GM23338 (cell line): ENCODE results near the gene RAX. TPM values are rescaled to one million over a fixed set of nuclear protein-coding genes. Genes with fewer than 3 reads are reported as not detected.
A peak's percentile ranks its signal among the peaks of the same experiment; 100 is the strongest.

Experiments
- ATAC-seq: fragments of 200-7000 bp; cut with Tn5 transposase; 3 replicates; pipeline ENCODE4 v1.9.1; 2020
- DNase-seq: peaks from one replicate; pipeline ENCODE4 v3.0.0-alpha.2; 2015; ENCODE audit warnings: low spot score
- H2AFZ ChIP-seq: fragments of 200-600 bp; sonication (generic); 2 replicates; pipeline ENCODE4 v1.8.0; 2016; ENCODE audit warnings: antibody characterized with exemption, mild to moderate bottlenecking, moderate library complexity
- H3F3A ChIP-seq: fragments of 200-600 bp; sonication (generic); replicated peaks from 2 replicates; pipeline ENCODE4 v1.8.0; 2017; ENCODE audit warnings: antibody characterized with exemption, mixed run types, low read depth
- H3K27ac ChIP-seq: fragments of 200-600 bp; sonication (generic); 2 replicates; pipeline ENCODE4 v1.6.1; 2016; ENCODE audit warnings: low read depth
- H3K27me3 ChIP-seq: fragments of 200-600 bp; sonication (generic); 2 replicates; pipeline ENCODE4 v1.8.0; 2016; ENCODE audit warnings: mild to moderate bottlenecking, mixed run types, moderate library complexity; ENCODE audit not compliant: insufficient read depth
- H3K36me3 ChIP-seq: fragments of 200-600 bp; sonication (generic); 2 replicates; pipeline ENCODE4 v1.8.0; 2016; ENCODE audit warnings: mild to moderate bottlenecking; ENCODE audit not compliant: insufficient read depth
- H3K4me1 ChIP-seq: fragments of 200-600 bp; sonication (generic); 2 replicates; pipeline ENCODE4 v1.8.0; 2016; ENCODE audit warnings: mild to moderate bottlenecking, moderate library complexity; ENCODE audit not compliant: insufficient read depth
- H3K4me2 ChIP-seq: fragments of 200-600 bp; sonication (generic); 2 replicates; pipeline ENCODE4 v1.7.1; 2017; ENCODE audit warnings: mixed run types
- H3K4me3 ChIP-seq: fragments of 200-600 bp; sonication (generic); 2 replicates; pipeline ENCODE4 v1.6.1; 2016; ENCODE audit warnings: mixed run types
- H3K79me2 ChIP-seq: fragments of 200-600 bp; sonication (generic); replicated peaks from 2 replicates; pipeline ENCODE4 v1.8.0; 2017; ENCODE audit warnings: mild to moderate bottlenecking; ENCODE audit not compliant: insufficient read depth
- H3K9me2 ChIP-seq: fragments of 200-600 bp; sonication (generic); 2 replicates; pipeline ENCODE4 v1.8.0; 2017; ENCODE audit not compliant: insufficient read depth
- H4K20me1 ChIP-seq: fragments of 200-600 bp; sonication (generic); replicated peaks from 2 replicates; pipeline ENCODE4 v1.8.0; 2017; ENCODE audit warnings: mild to moderate bottlenecking; ENCODE audit not compliant: insufficient read depth
- H3K27ac Mint-ChIP-seq: 2 replicates; pipeline ENCODE4 v1.8.0; 2020; ENCODE audit warnings: inconsistent platforms, mild to moderate bottlenecking, moderate library complexity, mixed read lengths
- H3K27me3 Mint-ChIP-seq: 3 replicates; pipeline ENCODE4 v1.8.0; 2022; ENCODE audit warnings: low read depth, mild to moderate bottlenecking, moderate library complexity, mixed read lengths, inconsistent platforms; ENCODE audit not compliant: insufficient read depth, poor library complexity
- H3K36me3 Mint-ChIP-seq: 3 replicates; pipeline ENCODE4 v1.8.0; 2021; ENCODE audit warnings: low read depth, mild to moderate bottlenecking, inconsistent platforms, moderate library complexity, mixed read lengths
- H3K4me1 Mint-ChIP-seq: 3 replicates; pipeline ENCODE4 v1.8.0; 2020; ENCODE audit warnings: mild to moderate bottlenecking, inconsistent platforms, mixed read lengths
- H3K4me3 Mint-ChIP-seq: 3 replicates; pipeline ENCODE4 v1.8.0; 2021; ENCODE audit warnings: moderate library complexity, mild to moderate bottlenecking, inconsistent platforms, mixed read lengths
- H3K9me3 Mint-ChIP-seq: 3 replicates; pipeline ENCODE4 v1.8.0; 2020; ENCODE audit warnings: moderate library complexity, mild to moderate bottlenecking, inconsistent platforms, mixed read lengths
- CREB1 ChIP-seq: fragments of 250-450 bp; sonication (Bioruptor Pico); IDR thresholded peaks from 2 replicates; pipeline ENCODE4 v1.5.0; 2020; ENCODE audit warnings: low read depth, mild to moderate bottlenecking, moderate library complexity
- EZH2phosphoT487 ChIP-seq: fragments of 200-600 bp; sonication (generic); IDR thresholded peaks from one replicate; pipeline ENCODE4 v1.8.1; 2018; ENCODE audit warnings: antibody characterized with exemption; ENCODE audit not compliant: unreplicated experiment
- JUNB ChIP-seq: IDR thresholded peaks from one replicate; pipeline ENCODE4 v1.6.1; 2016; ENCODE audit warnings: antibody characterized with exemption; ENCODE audit not compliant: unreplicated experiment
- NANOG ChIP-seq: IDR thresholded peaks from 2 replicates; pipeline ENCODE4 v1.6.1; 2016; ENCODE audit warnings: antibody characterized with exemption, borderline replicate concordance
- POLR2AphosphoS5 ChIP-seq: IDR thresholded peaks from 2 replicates; pipeline ENCODE4 v1.6.1; 2016; ENCODE audit warnings: antibody characterized with exemption, low read depth
- STAT1 ChIP-seq: IDR thresholded peaks from one replicate; pipeline ENCODE4 v1.6.1; 2016; ENCODE audit warnings: antibody characterized with exemption; ENCODE audit not compliant: unreplicated experiment
- ZNF114 ChIP-seq: fragments of 250-450 bp; sonication (Bioruptor Pico); IDR thresholded peaks from 2 replicates; pipeline ENCODE4 v1.5.0; 2020; ENCODE audit warnings: mild to moderate bottlenecking, moderate library complexity
- ZNF331 ChIP-seq: fragments of 250-450 bp; sonication (Bioruptor Pico); IDR thresholded peaks from 2 replicates; pipeline ENCODE4 v1.5.0; 2020; ENCODE audit warnings: low read depth, mild to moderate bottlenecking, moderate library complexity
- polyA plus RNA-seq: library from polyadenylated mRNA; unstranded; fragments of >200 nt; fragmentation: Nextera tagmentation; extraction: Ambion mirVana; gene quantifications from 2 replicates; pipeline ENCODE4 v1.2.1, GENCODE V29; 2016
- total RNA-seq: library from RNA; depleted of rRNA; stranded (reverse); fragments of >200 nt; shearing (Covaris generic); gene quantifications from 2 replicates; pipeline ENCODE4 v1.2.3, GENCODE V29; 2014
- TF ChIP-seq, protein P1 (sequence below): IDR thresholded peaks from one replicate; pipeline ENCODE4 v1.6.1; 2018; ENCODE audit warnings: antibody characterized with exemption; ENCODE audit not compliant: unreplicated experiment
- TF ChIP-seq, protein P2 (sequence below), 2 experiments: fragments of 200-600 bp in 1 of 2; sonication (generic) in 1 of 2; conservative IDR thresholded peaks; 2 replicates each; pipeline versions ENCODE4 v1.5.1 to v1.6.1; 2016 to 2017; ENCODE audit warnings: antibody characterized with exemption in 2 of 2, low read depth in 2 of 2, mild to moderate bottlenecking in 2 of 2, moderate library complexity in 1 of 2

RAX gene
- total and polyA plus RNA-seq, 2 experiments from 2014 or later, result 0.03 to 0.16 TPM

DNA sequence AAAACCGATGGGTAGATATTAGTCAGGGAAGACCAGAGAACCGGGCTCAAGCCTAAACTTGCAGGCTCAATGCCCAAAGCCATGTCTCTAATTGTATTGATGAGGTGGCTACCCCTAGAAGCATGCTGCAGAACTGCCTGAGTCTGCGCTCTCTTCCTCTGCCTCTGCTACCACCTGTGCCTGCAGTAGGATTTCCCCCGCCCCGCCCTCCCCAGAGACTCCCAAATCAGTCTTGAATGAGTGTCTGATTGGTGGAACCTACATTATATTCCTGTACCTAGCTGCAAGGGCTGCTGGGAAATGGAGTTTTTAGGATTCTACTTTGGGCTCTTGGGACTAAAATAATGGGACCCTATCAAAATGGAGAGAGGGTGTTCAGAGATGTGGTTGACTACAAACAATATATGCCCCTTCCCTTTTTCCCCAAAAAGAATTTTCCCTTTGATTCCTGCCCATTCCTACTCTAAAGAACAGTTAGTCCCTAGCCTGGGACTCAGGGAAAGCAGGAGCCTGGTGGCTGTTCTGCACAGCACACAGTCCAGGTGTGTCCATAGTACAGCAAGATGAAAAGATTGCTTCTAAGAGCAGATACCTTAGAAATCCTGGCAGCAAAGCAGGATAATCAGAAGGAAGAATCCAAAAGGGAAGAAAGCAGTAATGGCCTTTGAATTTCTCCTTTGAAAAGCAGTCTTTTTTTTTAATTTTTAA, 40.8 kb downstream of the RAX start:
- ATAC-seq (peak; percentile 99), DNase-seq (peak; percentile 80)
- no peaks in the 10 kb centered on the region for H3K9me2 ChIP-seq
- H3K9me3 Mint-ChIP-seq, result no peaks in the 10 kb centered on the region; the same call in 2 of the 3 replicates
- H3K4me2 ChIP-seq, result no peak overlapping the region
- no peaks in the 10 kb centered on the region for H3K4me1 Mint-ChIP-seq
- peak overlapping the region; percentile 97 for H2AFZ ChIP-seq
- TF ChIP-seq, protein P1, sequence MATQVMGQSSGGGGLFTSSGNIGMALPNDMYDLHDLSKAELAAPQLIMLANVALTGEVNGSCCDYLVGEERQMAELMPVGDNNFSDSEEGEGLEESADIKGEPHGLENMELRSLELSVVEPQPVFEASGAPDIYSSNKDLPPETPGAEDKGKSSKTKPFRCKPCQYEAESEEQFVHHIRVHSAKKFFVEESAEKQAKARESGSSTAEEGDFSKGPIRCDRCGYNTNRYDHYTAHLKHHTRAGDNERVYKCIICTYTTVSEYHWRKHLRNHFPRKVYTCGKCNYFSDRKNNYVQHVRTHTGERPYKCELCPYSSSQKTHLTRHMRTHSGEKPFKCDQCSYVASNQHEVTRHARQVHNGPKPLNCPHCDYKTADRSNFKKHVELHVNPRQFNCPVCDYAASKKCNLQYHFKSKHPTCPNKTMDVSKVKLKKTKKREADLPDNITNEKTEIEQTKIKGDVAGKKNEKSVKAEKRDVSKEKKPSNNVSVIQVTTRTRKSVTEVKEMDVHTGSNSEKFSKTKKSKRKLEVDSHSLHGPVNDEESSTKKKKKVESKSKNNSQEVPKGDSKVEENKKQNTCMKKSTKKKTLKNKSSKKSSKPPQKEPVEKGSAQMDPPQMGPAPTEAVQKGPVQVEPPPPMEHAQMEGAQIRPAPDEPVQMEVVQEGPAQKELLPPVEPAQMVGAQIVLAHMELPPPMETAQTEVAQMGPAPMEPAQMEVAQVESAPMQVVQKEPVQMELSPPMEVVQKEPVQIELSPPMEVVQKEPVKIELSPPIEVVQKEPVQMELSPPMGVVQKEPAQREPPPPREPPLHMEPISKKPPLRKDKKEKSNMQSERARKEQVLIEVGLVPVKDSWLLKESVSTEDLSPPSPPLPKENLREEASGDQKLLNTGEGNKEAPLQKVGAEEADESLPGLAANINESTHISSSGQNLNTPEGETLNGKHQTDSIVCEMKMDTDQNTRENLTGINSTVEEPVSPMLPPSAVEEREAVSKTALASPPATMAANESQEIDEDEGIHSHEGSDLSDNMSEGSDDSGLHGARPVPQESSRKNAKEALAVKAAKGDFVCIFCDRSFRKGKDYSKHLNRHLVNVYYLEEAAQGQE, result no peak
- TF ChIP-seq, protein P2, sequence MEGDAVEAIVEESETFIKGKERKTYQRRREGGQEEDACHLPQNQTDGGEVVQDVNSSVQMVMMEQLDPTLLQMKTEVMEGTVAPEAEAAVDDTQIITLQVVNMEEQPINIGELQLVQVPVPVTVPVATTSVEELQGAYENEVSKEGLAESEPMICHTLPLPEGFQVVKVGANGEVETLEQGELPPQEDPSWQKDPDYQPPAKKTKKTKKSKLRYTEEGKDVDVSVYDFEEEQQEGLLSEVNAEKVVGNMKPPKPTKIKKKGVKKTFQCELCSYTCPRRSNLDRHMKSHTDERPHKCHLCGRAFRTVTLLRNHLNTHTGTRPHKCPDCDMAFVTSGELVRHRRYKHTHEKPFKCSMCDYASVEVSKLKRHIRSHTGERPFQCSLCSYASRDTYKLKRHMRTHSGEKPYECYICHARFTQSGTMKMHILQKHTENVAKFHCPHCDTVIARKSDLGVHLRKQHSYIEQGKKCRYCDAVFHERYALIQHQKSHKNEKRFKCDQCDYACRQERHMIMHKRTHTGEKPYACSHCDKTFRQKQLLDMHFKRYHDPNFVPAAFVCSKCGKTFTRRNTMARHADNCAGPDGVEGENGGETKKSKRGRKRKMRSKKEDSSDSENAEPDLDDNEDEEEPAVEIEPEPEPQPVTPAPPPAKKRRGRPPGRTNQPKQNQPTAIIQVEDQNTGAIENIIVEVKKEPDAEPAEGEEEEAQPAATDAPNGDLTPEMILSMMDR (conservative IDR thresholded peaks at IDR 0.05; ENCODE audit: low read depth in 2 of 2), result no peak
- TF ChIP-seq JUNB, result no peak
- TF ChIP-seq STAT1, result no peak
- no peak for TF ChIP-seq POLR2AphosphoS5
- no peak for TF ChIP-seq EZH2phosphoT487
- no peak for TF ChIP-seq NANOG
- TF ChIP-seq ZNF331 (CRISPR knock-in tag), result no peak
- TF ChIP-seq CREB1 (CRISPR knock-in tag), result no peak
- TF ChIP-seq ZNF114, result no peak
- H3K27me3 Mint-ChIP-seq, result no peaks in the 10 kb centered on the region
- no peaks in the 10 kb centered on the region for H3K79me2 ChIP-seq
- no peaks in the 10 kb centered on the region for H3K4me1 ChIP-seq
- no peaks in the 10 kb centered on the region for H4K20me1 ChIP-seq
- no peaks in the 10 kb centered on the region for H3K36me3 ChIP-seq
- H3K4me3 ChIP-seq, result no peak overlapping the region
- H3F3A ChIP-seq, result 0 out of 2 replicates have a peak, but pooled peaks cover 3% of the 10 kb centered on the region
- no peaks in the 10 kb centered on the region for H3K36me3 Mint-ChIP-seq
- no peak overlapping the region for H3K27ac ChIP-seq
- H3K4me3 Mint-ChIP-seq, result no peak overlapping the region
- no peak overlapping the region for H3K27ac Mint-ChIP-seq
- H3K27me3 ChIP-seq, result peaks cover 11% of the 10 kb centered on the region; the same call in 1 of the 2 replicates

DNA sequence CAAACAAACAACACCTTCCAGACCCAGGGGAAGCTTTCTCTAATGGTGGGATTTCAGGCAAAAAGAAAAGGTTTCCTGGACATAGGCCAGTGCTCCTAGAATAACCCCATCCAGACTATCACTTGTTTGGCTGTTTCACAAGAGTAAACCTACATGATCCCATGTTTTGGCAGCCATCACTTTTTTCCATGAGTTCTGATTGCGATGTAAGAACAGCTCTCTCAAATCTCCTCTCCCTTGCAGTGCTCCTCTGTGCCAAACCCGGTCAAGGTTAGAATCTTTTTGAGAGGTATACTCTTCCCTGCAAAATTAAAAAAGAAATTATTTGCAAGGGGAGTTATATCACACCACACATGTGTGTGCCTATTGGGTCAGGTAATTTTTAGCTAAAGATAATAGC, 41.4 kb downstream of the RAX start:
- H3K9me3 Mint-ChIP-seq, result no peaks in the 10 kb centered on the region; the same call in 2 of the 3 replicates
- no peaks in the 10 kb centered on the region for H3K4me1 ChIP-seq
- no peak overlapping the region for H3K4me2 ChIP-seq
- H3K27me3 Mint-ChIP-seq, result no peaks in the 10 kb centered on the region
- H3F3A ChIP-seq, result 0 out of 2 replicates have a peak, but pooled peaks cover 3% of the 10 kb centered on the region
- H3K9me2 ChIP-seq, result no peaks in the 10 kb centered on the region
- H3K36me3 ChIP-seq, result no peaks in the 10 kb centered on the region
- H3K4me1 Mint-ChIP-seq, result no peaks in the 10 kb centered on the region
- no peak overlapping the region for H3K4me3 ChIP-seq
- H3K36me3 Mint-ChIP-seq, result no peaks in the 10 kb centered on the region
- H2AFZ ChIP-seq, result peak overlapping the region; percentile 97
- no peak overlapping the region for H3K27ac Mint-ChIP-seq
- H4K20me1 ChIP-seq, result no peaks in the 10 kb centered on the region
- H3K4me3 Mint-ChIP-seq, result no peak overlapping the region
- ATAC-seq, result no peak
- peaks cover 17% of the 10 kb centered on the region for H3K27me3 ChIP-seq
- no peak for DNase-seq
- H3K79me2 ChIP-seq, result no peaks in the 10 kb centered on the region
- H3K27ac ChIP-seq, result no peak overlapping the region
- TF ChIP-seq STAT1 (no peak), ZNF114 (no peak), EZH2phosphoT487 (no peak)
